Measurements from ENCODE around the gene SPTBN5.
A peak's percentile ranks its signal among the peaks of the same experiment; 100 is the strongest.

The SPTBN5 gene

GRCh38 chr15:41881920-41882688 lies 11.7 kb downstream of the SPTBN5 start:
- DNase-seq = peak in 1 of 2 experiments; percentile 6

GRCh38 chr15:41881550-41881919 lies 12.3 kb downstream of the SPTBN5 start:
- no peak for DNase-seq

- no peak for DNase-seq
These were observed 12.8 kb downstream of the SPTBN5 start for GRCh38 chr15:41881086-41881485.

GRCh38 chr15:41880156-41880877 lies 13.5 kb downstream of the SPTBN5 start:
- no peak for DNase-seq

GRCh38 chr15:41879321-41879845 lies 14.5 kb downstream of the SPTBN5 start:
- no peak for DNase-seq

GRCh38 chr15:41878355-41878699 lies 15.5 kb downstream of the SPTBN5 start:
- DNase-seq = no peak

GRCh38 chr15:41877631-41878354 lies 16.1 kb downstream of the SPTBN5 start:
- no peak for DNase-seq

- no peak for DNase-seq
These were observed 17.2 kb downstream of the SPTBN5 start for GRCh38 chr15:41876689-41877088.

- no peak for DNase-seq
These were observed 17.8 kb downstream of the SPTBN5 start for GRCh38 chr15:41876007-41876406.

GRCh38 chr15:41874736-41875135 lies 19.1 kb downstream of the SPTBN5 start:
- no peak for DNase-seq

GRCh38 chr15:41873711-41874110 lies 20.1 kb downstream of the SPTBN5 start:
- DNase-seq = no peak

- peak in 1 of 2 experiments; percentile 34 for DNase-seq
These were observed 21.6 kb downstream of the SPTBN5 start for GRCh38 chr15:41872166-41872747.

GRCh38 chr15:41871175-41871905 lies 22.5 kb downstream of the SPTBN5 start:
- DNase-seq = no peak

- DNase-seq = peak; percentile 27 to 59
These were observed 23.2 kb downstream of the SPTBN5 start for GRCh38 chr15:41870689-41871081.

GRCh38 chr15:41869770-41870688 lies 23.8 kb downstream of the SPTBN5 start:
- no peak for DNase-seq

- no peak for DNase-seq
These were observed 25.5 kb downstream of the SPTBN5 start for GRCh38 chr15:41868321-41868720.

GRCh38 chr15:41866872-41867579 lies 26.8 kb downstream of the SPTBN5 start:
- no peak for DNase-seq

- no peak for DNase-seq
These were observed 27.6 kb downstream of the SPTBN5 start for GRCh38 chr15:41866263-41866703.

GRCh38 chr15:41865490-41866055 lies 28.3 kb downstream of the SPTBN5 start:
- no peak for DNase-seq

GRCh38 chr15:41862515-41863116 lies 31.2 kb downstream of the SPTBN5 start:
- DNase-seq = no peak

Measured in stimulated activated CD4-positive, alpha-beta T cell treated with anti-CD3 and anti-CD28 coated beads, Interleukin-4, amount 100 ng/mL, for 4 hours (primary cell).